Mucosa of descending colon (tissue), 3 donors: ENCODE results near the gene SOX6. TPM values are rescaled to one million over a fixed set of nuclear protein-coding genes. Genes with fewer than 3 reads are reported as not detected.

Source experiments
- ATAC-seq: fragments of 200-7000 bp; cut with Tn5 transposase; one replicate; pipeline ENCODE4 v1.9.1; 2020; ENCODE audit warnings: mild to moderate bottlenecking, moderate library complexity
- DNase-seq, 3 donors: peaks; one replicate each; pipeline ENCODE4 v3.0.0-alpha.2; 2020
- H3K36me3 ChIP-seq: fragments of 200-600 bp; one replicate; pipeline ENCODE4 v1.8.0; 2021; ENCODE audit warnings: low read depth, mild to moderate bottlenecking
- H3K4me1 ChIP-seq: fragments of 200-600 bp; one replicate; pipeline ENCODE4 v1.8.0; 2021; ENCODE audit warnings: low read depth, mild to moderate bottlenecking
- H3K4me3 ChIP-seq: fragments of 200-600 bp; one replicate; pipeline ENCODE4 v1.8.0; 2021; ENCODE audit warnings: mild to moderate bottlenecking
- H3K9me3 ChIP-seq: fragments of 200-600 bp; one replicate; pipeline ENCODE4 v1.8.0; 2021; ENCODE audit warnings: mild to moderate bottlenecking
- intact Hi-C, 2 donors: fragments of 100-400 bp; cut with DNase I in 1 of 2; cut with micrococcal nuclease in 1 of 2; formaldehyde crosslinking; loops; one replicate each; pipeline versions ENCODE4 v1.11.0 to v1.11.1; 2022; cut with DNase I, micrococcal nuclease
- total RNA-seq, 3 donors: library from RNA; stranded (reverse); fragmentation: NEBNext Ultra II Directional in 2 of 3; extraction: Animal tissue kit (Norgen Biotek cat#: 25700) in 2 of 3; gene quantifications; one replicate each; pipeline versions ENCODE4 v1.2.1 to v1.2.4, GENCODE V29; 2021 to 2023
- TF ChIP-seq, protein P1 (sequence below): fragments of 200-600 bp; IDR thresholded peaks from one replicate; pipeline ENCODE4 v1.8.0; 2022; ENCODE audit warnings: antibody characterized with exemption, mild to moderate bottlenecking
- donor health status: DM: no; HTN: no; CAD: no; lungs with moderate emphysema.
- donor health status: DM: no; HTN: no; CAD: no.
- donor health status: DM: no; HTN: yes; CAD: no.

SOX6 gene
- total RNA-seq, 3 donors from 2014 or later: 5.8 to 6.5 (median 6.0) TPM

DNA sequence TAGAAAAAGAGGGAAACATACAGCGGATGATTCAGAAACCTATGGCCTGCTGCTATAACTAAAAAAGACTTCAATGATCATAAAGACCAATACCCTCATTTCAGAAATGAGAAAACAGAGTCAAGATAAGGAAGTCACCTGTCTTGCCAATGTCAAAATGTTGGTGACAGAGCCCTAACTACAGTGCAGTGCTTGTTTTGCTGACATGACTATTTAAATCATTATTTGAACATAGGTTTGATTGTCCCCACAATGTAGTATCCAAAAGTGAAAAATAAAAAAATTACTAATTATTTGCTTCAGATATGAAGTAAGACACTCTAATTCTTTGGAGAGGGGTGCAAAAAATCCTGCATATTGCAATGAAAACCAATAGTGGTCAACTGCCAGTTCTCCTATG, 115.7 kb downstream of the SOX6 start:
- Histone ChIP-seq H3K4me1 (no peaks in the 10 kb centered on the region), H3K9me3 (no peaks in the 10 kb centered on the region), H3K4me3 (no peak overlapping the region), H3K36me3 (no peaks in the 10 kb centered on the region)
- DNase-seq (no peak), ATAC-seq (no peak)
- intact Hi-C loops: no loop called here
- TF ChIP-seq, protein P1, sequence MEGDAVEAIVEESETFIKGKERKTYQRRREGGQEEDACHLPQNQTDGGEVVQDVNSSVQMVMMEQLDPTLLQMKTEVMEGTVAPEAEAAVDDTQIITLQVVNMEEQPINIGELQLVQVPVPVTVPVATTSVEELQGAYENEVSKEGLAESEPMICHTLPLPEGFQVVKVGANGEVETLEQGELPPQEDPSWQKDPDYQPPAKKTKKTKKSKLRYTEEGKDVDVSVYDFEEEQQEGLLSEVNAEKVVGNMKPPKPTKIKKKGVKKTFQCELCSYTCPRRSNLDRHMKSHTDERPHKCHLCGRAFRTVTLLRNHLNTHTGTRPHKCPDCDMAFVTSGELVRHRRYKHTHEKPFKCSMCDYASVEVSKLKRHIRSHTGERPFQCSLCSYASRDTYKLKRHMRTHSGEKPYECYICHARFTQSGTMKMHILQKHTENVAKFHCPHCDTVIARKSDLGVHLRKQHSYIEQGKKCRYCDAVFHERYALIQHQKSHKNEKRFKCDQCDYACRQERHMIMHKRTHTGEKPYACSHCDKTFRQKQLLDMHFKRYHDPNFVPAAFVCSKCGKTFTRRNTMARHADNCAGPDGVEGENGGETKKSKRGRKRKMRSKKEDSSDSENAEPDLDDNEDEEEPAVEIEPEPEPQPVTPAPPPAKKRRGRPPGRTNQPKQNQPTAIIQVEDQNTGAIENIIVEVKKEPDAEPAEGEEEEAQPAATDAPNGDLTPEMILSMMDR: no peak

DNA sequence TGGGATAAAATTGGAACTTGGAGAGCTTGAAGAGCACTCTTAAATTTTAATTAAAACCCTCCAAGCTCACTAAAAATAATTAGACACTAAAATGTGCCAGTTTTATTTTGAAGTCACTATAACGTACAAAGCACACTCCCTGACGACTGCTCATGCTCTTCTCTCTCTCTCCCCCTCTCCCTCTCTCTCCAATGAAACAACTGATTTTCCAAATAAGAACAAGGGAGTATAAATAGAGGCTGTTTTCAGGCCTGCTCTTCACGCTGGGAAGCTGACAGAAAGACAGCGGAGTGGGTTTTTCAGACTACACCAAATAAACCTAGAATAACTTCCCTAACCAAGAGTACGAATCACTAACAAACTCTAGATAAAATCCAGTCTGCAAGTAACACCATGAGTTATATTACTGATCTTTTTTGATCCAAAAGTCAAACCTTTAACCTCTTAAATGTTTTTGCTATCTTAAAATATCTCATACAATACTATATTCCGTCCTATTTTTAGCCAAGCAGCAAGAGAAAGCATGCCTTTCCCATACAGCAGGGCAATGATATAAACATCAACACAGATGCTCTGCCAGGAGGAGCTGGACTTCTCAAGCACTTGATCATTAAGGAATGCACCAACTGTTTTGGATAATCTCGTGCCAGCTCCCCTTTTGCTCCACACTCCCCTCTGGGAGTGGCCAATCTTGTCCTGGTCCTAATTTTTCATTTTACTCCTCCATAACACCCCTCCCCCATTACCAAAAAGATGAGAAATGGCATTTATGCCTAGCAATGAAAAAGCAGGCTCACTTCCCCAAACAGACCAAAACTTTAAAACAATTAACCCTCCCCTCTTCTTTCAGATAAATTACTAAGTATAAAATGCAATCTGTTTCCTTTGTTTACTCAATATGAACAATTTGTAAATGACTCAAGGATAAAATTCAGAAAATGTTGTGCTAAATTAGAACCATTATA, 116.9 kb downstream of the SOX6 start:
- Histone ChIP-seq H3K4me1 (no peaks in the 10 kb centered on the region), H3K9me3 (no peaks in the 10 kb centered on the region), H3K4me3 (no peak overlapping the region), H3K36me3 (no peaks in the 10 kb centered on the region)
- ATAC-seq: no peak
- intact Hi-C loops: no loop called here
- TF ChIP-seq, protein P1: no peak
- DNase-seq: no peak

DNA sequence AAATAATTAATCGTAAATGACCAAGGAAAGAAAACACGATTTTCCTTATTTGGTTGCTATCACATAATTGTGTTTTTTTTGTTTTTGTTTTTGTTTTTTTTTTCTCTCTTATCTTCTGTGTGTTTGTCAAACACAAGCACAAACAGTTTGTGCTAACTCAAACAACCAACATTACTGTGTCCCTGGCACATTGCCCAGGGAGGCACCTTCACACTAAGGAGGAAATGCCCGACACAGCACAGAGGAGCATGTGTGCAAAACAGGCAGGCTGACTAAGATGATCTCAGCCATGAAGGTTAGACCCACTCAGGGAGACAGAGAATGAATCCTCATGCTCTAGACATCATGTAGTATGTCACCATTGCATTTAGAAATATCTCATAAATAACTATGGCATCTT, 130.1 kb downstream of the SOX6 start:
- ATAC-seq (peak; percentile 94), DNase-seq (peak; percentile 58 to 96 (median 74))
- Histone ChIP-seq H3K36me3 (no peaks in the 10 kb centered on the region), H3K9me3 (no peaks in the 10 kb centered on the region), H3K4me3 (no peak overlapping the region), H3K4me1 (no peaks in the 10 kb centered on the region)
- TF ChIP-seq, protein P1: no peak
- intact Hi-C loops: no loop called here

DNA sequence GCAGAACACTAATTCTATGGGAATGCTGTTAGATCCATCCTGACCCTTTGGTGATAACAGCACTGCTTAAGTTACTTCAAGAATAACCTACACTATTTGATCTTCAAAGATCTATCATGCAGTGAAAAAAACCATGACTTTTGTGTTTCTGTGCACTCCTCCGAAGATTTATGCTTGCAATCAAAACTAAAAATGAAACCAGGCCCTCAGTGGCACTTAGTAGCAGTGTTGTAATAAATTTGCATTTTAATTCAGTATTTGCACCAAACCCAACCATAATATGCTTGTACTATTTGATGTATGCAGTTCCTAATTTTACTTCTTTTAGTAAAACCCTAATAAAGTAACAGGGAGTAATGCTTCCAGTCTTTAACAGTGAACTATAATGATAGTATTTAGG, 130.7 kb downstream of the SOX6 start:
- intact Hi-C loops: no loop called here
- no peaks in the 10 kb centered on the region for H3K9me3 ChIP-seq
- H3K36me3 ChIP-seq: no peaks in the 10 kb centered on the region
- ATAC-seq: no peak
- no peak overlapping the region for H3K4me3 ChIP-seq
- no peaks in the 10 kb centered on the region for H3K4me1 ChIP-seq
- TF ChIP-seq, protein P1: no peak
- DNase-seq: no peak

DNA sequence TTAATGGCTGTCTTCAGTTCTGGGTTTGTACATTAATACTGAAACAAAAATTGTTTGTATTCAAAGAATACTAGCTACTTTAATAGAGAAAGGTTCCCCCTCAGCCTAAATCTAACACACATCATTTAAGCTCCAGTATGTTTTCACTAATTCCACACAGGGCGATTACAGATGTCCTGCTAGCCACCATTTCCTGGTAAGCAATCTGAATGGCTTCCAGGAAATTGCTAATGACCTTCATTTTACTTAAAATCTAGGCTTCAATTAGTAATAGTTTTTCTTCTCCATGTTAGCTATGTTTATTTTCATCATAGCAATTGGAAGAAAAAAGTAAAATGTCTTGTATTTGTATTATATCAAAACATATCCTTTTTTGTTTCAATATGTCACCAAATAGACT, 132.8 kb downstream of the SOX6 start:
- Histone ChIP-seq H3K9me3 (no peaks in the 10 kb centered on the region), H3K4me3 (no peak overlapping the region), H3K4me1 (no peaks in the 10 kb centered on the region), H3K36me3 (no peaks in the 10 kb centered on the region)
- ATAC-seq (no peak), DNase-seq (no peak)
- TF ChIP-seq, protein P1: no peak
- intact Hi-C loops: no loop called here
